Measurements from ENCODE around the gene NOS2. TPM values are rescaled to one million over a fixed set of nuclear protein-coding genes. Genes with fewer than 3 reads are reported as not detected.

The NOS2 gene
- polyA plus RNA-seq, 1 donor from 2014 or later = 0.53 TPM

- H3K9me2 ChIP-seq (ENCODE audit: insufficient read depth, low read length) = no peaks in the 10 kb centered on the region
- H3K4me3 ChIP-seq (ENCODE audit: low read length) = peak overlapping the region; percentile 64
- H3K27me3 ChIP-seq (ENCODE audit: insufficient read depth, low read depth, low read length) = peaks cover 5% of the 10 kb centered on the region
- TF ChIP-seq TAF1 (IDR thresholded peaks at IDR 0.05; ENCODE audit: low read depth) = no peak
- no peak for TF ChIP-seq POLR2AphosphoS5 (IDR thresholded peaks at IDR 0.05)
- TF ChIP-seq EP300 (conservative IDR thresholded peaks at IDR 0.05; ENCODE audit: poor library complexity, severe bottlenecking) = no peak
- no peak for TF ChIP-seq RAD21 (conservative IDR thresholded peaks at IDR 0.05)
- no peak for TF ChIP-seq SMC3 (conservative IDR thresholded peaks at IDR 0.05; ENCODE audit: poor library complexity)
- TF ChIP-seq EZH2 (IDR thresholded peaks at IDR 0.05; ENCODE audit: borderline replicate concordance, insufficient read depth, low read length, poor library complexity, severe bottlenecking) = no peak
- no peak for TF ChIP-seq CTCF (IDR thresholded peaks at IDR 0.05; ENCODE audit: poor library complexity, severe bottlenecking)
- no peak for TF ChIP-seq MXI1 (conservative IDR thresholded peaks at IDR 0.05; ENCODE audit: poor library complexity, severe bottlenecking)
- TF ChIP-seq REST (IDR thresholded peaks at IDR 0.05; ENCODE audit: borderline replicate concordance) = no peak
- H3K36me3 ChIP-seq (ENCODE audit: insufficient read depth, low read length) = no peaks in the 10 kb centered on the region
- no peak overlapping the region for H3K27ac ChIP-seq (ENCODE audit: low read length)
- H3K4me2 ChIP-seq (ENCODE audit: low read length) = no peak overlapping the region
- H3K9me3 ChIP-seq (ENCODE audit: low read length) = no peaks in the 10 kb centered on the region
- H2AFZ ChIP-seq (ENCODE audit: low read depth, low read length) = peak overlapping the region; percentile 38
- peak overlapping the region; percentile 46 for H3K9ac ChIP-seq (ENCODE audit: low read length)
- H3K79me2 ChIP-seq (replicated peaks; ENCODE audit: insufficient read depth, low read length) = no peaks in the 10 kb centered on the region
- H4K20me1 ChIP-seq (ENCODE audit: insufficient read depth) = no peaks in the 10 kb centered on the region
- H3F3A ChIP-seq (ENCODE audit: insufficient read depth, low read length, poor library complexity, severe bottlenecking) = no peaks in the 10 kb centered on the region
These were observed 6.3 kb downstream of the NOS2 start for GRCh38 chr17:27793906-27794569.

- Histone ChIP-seq H4K20me1 (ENCODE audit: insufficient read depth) (no peaks in the 10 kb centered on the region), H3K9me3 (ENCODE audit: low read length) (no peaks in the 10 kb centered on the region), H3K27me3 (ENCODE audit: insufficient read depth, low read depth, low read length) (peaks cover 5% of the 10 kb centered on the region), H3F3A (ENCODE audit: insufficient read depth, low read length, poor library complexity, severe bottlenecking) (no peaks in the 10 kb centered on the region), H3K79me2 (replicated peaks; ENCODE audit: insufficient read depth, low read length) (no peaks in the 10 kb centered on the region), H3K36me3 (ENCODE audit: insufficient read depth, low read length) (no peaks in the 10 kb centered on the region), H3K4me3 (ENCODE audit: low read length) (peak overlapping the region; percentile 64), H3K9me2 (ENCODE audit: insufficient read depth, low read length) (no peaks in the 10 kb centered on the region), H3K4me2 (ENCODE audit: low read length) (peak overlapping the region; percentile 65), H3K27ac (ENCODE audit: low read length) (no peak overlapping the region), H3K9ac (ENCODE audit: low read length) (peak overlapping the region; percentile 46), H2AFZ (ENCODE audit: low read depth, low read length) (peak overlapping the region; percentile 38)
- TF ChIP-seq RAD21 (conservative IDR thresholded peaks at IDR 0.05) (peak; percentile 11), MXI1 (conservative IDR thresholded peaks at IDR 0.05; ENCODE audit: poor library complexity, severe bottlenecking) (peak; percentile 57), CTCF (IDR thresholded peaks at IDR 0.05; ENCODE audit: poor library complexity, severe bottlenecking) (no peak), REST (IDR thresholded peaks at IDR 0.05; ENCODE audit: borderline replicate concordance) (no peak)
These were observed 7.0 kb downstream of the NOS2 start for GRCh38 chr17:27793168-27793905.

All from neural cell (in vitro differentiated cells).